ENCODE data around the gene ZIC1.

- TF ChIP-seq, protein P1, sequence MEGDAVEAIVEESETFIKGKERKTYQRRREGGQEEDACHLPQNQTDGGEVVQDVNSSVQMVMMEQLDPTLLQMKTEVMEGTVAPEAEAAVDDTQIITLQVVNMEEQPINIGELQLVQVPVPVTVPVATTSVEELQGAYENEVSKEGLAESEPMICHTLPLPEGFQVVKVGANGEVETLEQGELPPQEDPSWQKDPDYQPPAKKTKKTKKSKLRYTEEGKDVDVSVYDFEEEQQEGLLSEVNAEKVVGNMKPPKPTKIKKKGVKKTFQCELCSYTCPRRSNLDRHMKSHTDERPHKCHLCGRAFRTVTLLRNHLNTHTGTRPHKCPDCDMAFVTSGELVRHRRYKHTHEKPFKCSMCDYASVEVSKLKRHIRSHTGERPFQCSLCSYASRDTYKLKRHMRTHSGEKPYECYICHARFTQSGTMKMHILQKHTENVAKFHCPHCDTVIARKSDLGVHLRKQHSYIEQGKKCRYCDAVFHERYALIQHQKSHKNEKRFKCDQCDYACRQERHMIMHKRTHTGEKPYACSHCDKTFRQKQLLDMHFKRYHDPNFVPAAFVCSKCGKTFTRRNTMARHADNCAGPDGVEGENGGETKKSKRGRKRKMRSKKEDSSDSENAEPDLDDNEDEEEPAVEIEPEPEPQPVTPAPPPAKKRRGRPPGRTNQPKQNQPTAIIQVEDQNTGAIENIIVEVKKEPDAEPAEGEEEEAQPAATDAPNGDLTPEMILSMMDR (conservative IDR thresholded peaks at IDR 0.05; ENCODE audit: low read depth in 2 of 2) = no peak
- TF ChIP-seq, protein P2, sequence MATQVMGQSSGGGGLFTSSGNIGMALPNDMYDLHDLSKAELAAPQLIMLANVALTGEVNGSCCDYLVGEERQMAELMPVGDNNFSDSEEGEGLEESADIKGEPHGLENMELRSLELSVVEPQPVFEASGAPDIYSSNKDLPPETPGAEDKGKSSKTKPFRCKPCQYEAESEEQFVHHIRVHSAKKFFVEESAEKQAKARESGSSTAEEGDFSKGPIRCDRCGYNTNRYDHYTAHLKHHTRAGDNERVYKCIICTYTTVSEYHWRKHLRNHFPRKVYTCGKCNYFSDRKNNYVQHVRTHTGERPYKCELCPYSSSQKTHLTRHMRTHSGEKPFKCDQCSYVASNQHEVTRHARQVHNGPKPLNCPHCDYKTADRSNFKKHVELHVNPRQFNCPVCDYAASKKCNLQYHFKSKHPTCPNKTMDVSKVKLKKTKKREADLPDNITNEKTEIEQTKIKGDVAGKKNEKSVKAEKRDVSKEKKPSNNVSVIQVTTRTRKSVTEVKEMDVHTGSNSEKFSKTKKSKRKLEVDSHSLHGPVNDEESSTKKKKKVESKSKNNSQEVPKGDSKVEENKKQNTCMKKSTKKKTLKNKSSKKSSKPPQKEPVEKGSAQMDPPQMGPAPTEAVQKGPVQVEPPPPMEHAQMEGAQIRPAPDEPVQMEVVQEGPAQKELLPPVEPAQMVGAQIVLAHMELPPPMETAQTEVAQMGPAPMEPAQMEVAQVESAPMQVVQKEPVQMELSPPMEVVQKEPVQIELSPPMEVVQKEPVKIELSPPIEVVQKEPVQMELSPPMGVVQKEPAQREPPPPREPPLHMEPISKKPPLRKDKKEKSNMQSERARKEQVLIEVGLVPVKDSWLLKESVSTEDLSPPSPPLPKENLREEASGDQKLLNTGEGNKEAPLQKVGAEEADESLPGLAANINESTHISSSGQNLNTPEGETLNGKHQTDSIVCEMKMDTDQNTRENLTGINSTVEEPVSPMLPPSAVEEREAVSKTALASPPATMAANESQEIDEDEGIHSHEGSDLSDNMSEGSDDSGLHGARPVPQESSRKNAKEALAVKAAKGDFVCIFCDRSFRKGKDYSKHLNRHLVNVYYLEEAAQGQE (IDR thresholded peaks at IDR 0.05; ENCODE audit: unreplicated experiment) = no peak
- TF ChIP-seq EZH2 (IDR thresholded peaks at IDR 0.05; ENCODE audit: low read depth, unreplicated experiment) (no peak), CREB1 (CRISPR knock-in tag; IDR thresholded peaks at IDR 0.05; ENCODE audit: low read depth) (no peak), STAT1 (IDR thresholded peaks at IDR 0.05; ENCODE audit: unreplicated experiment) (no peak), EZH2phosphoT487 (IDR thresholded peaks at IDR 0.05; ENCODE audit: unreplicated experiment) (no peak), JUNB (IDR thresholded peaks at IDR 0.05; ENCODE audit: unreplicated experiment) (no peak), POLR2AphosphoS5 (IDR thresholded peaks at IDR 0.05; ENCODE audit: low read depth) (no peak), ETS1 (IDR thresholded peaks at IDR 0.05) (no peak), NANOG (IDR thresholded peaks at IDR 0.05; ENCODE audit: borderline replicate concordance) (no peak), ZNF114 (CRISPR knock-in tag; IDR thresholded peaks at IDR 0.05) (no peak), ZNF331 (CRISPR knock-in tag; IDR thresholded peaks at IDR 0.05; ENCODE audit: low read depth) (no peak)
- TF ChIP-seq, protein P3, sequence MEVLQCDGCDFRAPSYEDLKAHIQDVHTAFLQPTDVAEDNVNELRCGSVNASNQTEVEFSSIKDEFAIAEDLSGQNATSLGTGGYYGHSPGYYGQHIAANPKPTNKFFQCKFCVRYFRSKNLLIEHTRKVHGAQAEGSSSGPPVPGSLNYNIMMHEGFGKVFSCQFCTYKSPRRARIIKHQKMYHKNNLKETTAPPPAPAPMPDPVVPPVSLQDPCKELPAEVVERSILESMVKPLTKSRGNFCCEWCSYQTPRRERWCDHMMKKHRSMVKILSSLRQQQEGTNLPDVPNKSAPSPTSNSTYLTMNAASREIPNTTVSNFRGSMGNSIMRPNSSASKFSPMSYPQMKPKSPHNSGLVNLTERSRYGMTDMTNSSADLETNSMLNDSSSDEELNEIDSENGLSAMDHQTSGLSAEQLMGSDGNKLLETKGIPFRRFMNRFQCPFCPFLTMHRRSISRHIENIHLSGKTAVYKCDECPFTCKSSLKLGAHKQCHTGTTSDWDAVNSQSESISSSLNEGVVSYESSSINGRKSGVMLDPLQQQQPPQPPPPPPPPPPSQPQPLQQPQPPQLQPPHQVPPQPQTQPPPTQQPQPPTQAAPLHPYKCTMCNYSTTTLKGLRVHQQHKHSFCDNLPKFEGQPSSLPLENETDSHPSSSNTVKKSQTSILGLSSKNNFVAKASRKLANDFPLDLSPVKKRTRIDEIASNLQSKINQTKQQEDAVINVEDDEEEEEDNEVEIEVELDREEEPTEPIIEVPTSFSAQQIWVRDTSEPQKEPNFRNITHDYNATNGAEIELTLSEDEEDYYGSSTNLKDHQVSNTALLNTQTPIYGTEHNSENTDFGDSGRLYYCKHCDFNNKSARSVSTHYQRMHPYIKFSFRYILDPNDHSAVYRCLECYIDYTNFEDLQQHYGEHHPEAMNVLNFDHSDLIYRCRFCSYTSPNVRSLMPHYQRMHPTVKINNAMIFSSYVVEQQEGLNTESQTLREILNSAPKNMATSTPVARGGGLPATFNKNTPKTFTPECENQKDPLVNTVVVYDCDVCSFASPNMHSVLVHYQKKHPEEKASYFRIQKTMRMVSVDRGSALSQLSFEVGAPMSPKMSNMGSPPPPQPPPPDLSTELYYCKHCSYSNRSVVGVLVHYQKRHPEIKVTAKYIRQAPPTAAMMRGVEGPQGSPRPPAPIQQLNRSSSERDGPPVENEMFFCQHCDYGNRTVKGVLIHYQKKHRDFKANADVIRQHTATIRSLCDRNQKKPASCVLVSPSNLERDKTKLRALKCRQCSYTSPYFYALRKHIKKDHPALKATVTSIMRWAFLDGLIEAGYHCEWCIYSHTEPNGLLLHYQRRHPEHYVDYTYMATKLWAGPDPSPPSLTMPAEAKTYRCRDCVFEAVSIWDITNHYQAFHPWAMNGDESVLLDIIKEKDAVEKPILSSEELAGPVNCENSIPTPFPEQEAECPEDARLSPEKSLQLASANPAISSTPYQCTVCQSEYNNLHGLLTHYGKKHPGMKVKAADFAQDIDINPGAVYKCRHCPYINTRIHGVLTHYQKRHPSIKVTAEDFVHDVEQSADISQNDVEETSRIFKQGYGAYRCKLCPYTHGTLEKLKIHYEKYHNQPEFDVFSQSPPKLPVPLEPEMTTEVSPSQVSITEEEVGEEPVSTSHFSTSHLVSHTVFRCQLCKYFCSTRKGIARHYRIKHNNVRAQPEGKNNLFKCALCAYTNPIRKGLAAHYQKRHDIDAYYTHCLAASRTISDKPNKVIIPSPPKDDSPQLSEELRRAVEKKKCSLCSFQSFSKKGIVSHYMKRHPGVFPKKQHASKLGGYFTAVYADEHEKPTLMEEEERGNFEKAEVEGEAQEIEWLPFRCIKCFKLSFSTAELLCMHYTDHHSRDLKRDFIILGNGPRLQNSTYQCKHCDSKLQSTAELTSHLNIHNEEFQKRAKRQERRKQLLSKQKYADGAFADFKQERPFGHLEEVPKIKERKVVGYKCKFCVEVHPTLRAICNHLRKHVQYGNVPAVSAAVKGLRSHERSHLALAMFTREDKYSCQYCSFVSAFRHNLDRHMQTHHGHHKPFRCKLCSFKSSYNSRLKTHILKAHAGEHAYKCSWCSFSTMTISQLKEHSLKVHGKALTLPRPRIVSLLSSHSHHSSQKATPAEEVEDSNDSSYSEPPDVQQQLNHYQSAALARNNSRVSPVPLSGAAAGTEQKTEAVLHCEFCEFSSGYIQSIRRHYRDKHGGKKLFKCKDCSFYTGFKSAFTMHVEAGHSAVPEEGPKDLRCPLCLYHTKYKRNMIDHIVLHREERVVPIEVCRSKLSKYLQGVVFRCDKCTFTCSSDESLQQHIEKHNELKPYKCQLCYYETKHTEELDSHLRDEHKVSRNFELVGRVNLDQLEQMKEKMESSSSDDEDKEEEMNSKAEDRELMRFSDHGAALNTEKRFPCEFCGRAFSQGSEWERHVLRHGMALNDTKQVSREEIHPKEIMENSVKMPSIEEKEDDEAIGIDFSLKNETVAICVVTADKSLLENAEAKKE (CRISPR knock-in tag; IDR thresholded peaks at IDR 0.05) = no peak
Measured at GRCh38 chr3:147427746-147428145, 18.6 kb downstream of the ZIC1 start.
